MM.1S (cell line): ENCODE data around the gene FAM50B.

ENCODE experiments used
- CTCF ChIP-seq: fragments of 300-600 bp; sonication (generic); IDR thresholded peaks from 2 replicates; pipeline ENCODE4 v1.5.1; 2016; ENCODE audit warnings: antibody characterized with exemption, low read length, mixed read lengths
- EZH2phosphoT487 ChIP-seq: fragments of 300-600 bp; sonication (generic); IDR thresholded peaks from 2 replicates; pipeline ENCODE4 v1.6.1; 2018; ENCODE audit warnings: antibody characterized with exemption, low read length

- no peak for TF ChIP-seq CTCF
- TF ChIP-seq EZH2phosphoT487: no peak
Measured at GRCh38 chr6:3895805-3896204, 46.6 kb downstream of the FAM50B start.
